CD4-positive, alpha-beta T cell treated with Interleukin-4 for 4 hours (primary cell): Measurements from ENCODE around the gene ZDHHC21.
"Not testable (repeated sequence)": the region's sequence is repeated elsewhere in the genome, so short reads cannot be mapped to it uniquely, and the experiment has no call there.

Source experiments
- DNase-seq: peaks from one replicate; pipeline ENCODE4 v3.0.0-alpha.2; 2020

Gene ZDHHC21

DNA sequence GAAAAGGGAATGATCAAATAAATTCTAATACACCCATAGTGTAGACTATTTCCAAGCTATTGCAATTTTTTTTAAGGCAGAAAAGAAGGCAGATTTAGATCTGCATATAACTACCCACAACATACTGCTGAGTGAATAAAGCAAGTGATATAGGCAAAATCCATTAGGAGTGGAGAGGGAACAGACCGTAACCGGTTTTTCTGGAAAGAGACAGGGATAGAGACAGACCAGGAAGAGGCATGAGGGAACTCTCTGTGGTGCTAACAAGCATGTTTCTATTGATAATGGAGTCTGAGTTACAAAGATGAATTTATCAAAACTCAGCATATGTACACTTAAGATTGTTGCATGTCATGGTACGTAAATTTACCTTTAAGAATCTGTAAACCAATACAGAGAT is 14.5 kb downstream of the ZDHHC21 start:
- no peak for DNase-seq

DNA sequence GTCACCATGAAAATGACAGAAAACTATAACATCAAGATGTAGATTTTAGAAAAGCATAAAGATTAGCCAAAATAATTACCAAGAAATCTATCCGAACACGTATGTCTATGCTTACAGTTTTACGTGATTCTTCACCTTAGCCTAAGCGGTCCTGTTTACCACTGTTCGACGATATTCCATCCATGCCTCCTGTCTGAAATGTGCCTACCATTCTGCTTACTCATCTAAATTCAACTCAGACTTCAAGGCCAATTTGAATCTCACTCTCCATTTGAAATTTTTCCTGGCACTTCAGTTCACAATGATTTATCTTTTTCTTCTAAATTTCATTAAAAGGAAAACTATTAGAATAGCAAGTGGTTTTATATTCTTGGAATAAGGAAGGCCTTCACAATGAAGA is 15.4 kb downstream of the ZDHHC21 start:
- no peak for DNase-seq

DNA sequence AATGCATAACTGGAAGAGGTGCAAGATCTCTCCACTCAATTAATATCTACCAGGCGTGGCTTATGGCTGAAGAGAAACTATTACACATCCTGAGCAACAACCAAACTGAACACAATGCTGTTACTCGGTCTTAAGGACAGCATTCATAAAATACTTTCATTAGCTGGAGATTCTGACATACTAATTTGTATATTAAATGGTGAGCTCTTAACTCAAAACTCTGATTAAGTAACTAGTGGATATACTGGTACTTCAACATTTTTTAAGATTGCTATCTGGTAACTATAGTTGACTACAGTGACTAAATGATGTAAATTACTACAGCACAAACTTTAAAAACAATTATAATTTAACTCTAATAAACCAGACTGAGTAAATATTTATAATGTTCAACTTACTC is 15.8 kb downstream of the ZDHHC21 start:
- DNase-seq: no peak

DNA sequence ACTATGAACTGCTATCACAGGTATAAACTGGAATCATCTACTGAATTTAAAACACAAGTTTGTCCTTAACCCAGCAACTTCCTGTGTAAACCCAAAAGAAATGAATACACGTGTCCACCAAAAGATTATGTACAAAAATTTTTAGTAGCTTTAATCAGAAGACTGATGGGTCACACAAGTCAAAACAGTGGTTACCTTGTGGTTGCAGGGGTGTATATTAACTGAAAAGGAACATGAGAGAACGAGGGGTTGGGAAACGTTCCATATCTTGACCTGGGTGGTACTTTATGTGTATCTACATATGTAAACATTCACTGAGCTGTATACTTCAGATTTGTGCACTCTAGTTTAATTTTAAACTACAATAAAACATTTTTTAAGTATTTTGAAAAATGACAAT is 18.6 kb downstream of the ZDHHC21 start:
- no peak for DNase-seq

DNA sequence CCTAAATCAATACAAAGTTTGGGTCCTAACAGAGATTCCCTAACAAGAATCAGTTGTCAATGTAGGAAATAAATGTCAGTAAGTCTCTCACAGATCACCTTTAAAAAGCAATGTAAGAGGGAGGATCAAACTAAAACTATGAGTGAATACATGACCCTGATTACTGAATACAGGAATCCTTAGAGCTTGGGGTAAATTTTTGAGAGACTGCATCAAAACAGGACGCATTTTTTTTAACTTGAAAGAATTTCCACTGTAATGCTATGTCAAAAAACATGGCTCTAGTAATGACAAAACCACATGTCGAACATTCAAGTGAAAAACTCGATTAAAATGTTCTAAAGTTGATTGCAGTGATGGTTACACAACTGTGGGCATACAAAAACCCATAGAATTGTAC is 21.9 kb downstream of the ZDHHC21 start:
- DNase-seq: no peak

DNA sequence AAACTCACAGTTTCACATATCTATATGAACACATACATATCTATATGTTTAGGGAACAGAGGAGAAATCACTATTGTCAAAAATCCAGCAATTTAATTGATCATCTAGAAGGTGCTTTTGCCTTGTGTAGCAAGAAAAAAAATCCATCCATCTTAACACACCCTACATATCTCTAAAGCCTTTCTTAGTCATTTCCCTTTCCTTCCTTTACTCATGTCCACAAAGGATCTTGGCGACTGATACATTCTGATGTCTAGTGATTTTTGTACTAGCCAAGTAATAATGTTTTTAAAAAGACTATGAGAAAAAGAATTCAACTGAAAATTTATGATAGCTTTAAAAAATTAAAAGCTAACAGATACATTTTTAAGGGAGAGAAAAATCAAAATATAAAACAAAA is 22.5 kb downstream of the ZDHHC21 start:
- no peak for DNase-seq

DNA sequence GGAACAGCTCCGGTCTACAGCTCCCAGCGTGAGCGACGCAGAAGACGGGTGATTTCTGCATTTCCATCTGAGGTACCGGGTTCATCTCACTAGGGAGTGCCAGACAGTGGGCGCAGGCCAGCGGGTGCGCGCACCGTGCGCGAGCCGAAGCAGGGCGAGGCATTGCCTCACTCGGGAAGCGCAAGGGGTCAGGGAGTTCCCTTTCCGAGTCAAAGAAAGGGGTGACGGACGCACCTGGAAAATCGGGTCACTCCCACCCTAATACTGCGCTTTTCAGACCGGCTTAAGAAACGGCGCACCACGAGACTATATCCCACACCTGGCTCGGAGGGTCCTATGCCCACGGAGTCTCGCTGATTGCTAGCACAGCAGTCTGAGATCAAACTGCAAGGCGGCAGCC is 29.2 kb downstream of the ZDHHC21 start:
- not testable (repeated sequence) for DNase-seq

DNA sequence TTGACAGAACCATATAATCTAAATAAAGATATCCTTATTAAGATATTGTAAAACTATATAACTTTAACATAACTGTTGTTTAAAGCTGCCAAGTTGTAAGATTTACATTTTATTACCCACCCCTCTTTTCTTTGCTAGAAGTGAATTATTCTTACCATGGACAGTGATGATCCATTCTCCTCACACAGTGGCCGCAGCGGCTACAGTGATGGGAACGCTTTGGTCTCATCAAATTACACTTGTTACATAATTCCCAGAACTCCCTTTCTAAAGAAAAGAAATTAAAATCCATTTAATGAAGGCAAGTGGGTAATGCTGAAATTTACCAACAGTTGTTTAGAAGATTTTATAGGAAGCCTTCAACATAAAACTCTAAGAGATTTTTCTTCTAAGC is 31.2 kb downstream of the ZDHHC21 start:
- no peak for DNase-seq

DNA sequence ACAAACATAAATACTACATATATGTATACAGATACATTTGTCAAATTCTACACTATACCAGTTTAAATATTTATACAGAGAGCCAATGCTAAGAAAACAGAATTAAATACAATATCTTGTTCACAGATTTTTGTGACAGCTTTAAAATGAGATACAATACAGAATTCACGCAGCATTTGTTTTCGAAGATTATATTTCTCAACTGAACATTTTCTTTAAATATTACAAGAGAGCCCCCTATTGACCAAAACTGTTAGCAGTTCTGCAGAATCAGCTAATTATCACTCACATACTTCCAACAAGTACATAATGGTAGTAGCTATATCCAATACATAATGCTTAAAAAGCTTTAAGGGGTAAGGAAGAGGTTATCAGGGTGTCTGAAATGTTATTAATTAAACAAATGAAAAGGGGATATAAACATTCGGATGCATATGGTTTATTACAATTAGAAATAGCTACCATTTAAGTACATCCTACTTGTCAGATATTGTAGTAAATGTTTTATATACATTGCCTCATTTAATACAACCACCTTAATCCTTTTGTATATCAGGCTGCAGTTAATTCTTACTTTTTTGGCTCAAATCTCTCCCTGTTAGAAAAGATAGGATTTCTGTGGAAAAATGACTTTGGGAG is 31.7 kb downstream of the ZDHHC21 start:
- no peak for DNase-seq

DNA sequence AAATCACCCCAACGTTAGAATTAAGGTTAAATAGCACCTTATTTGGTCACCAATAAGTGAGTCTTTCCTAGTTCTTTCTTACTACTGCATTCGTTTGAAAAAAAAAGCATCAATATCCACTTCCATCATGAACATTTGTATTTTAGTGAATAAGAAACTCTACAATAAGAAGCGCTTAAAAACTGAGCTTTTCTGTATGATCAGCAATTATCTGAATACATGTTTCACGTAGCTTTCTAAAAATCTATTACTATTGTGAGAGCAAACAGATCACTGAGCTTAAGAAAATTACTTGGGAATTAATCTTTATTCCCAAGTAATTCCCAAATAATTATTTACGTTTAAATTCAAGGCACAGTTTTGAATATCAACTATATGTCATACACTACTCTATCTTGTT is 32.5 kb downstream of the ZDHHC21 start:
- no peak for DNase-seq

DNA sequence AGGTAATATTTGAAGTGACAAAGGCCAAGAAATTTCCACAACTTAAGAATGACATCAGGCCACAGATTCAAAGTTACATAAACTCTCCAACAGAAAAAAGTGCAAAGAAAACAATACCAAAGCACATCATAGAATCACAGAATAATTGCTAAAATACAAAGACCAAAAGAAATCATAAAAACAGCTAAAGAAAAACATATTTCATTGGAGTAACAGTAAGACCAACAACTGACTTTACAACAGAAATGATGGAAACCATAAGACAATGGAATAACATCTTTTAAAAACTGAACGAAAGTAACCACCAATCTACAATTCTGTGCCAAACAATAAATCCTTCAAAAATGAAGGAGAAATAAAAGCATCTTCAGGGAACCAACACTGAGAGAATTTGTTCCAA is 38.3 kb downstream of the ZDHHC21 start:
- DNase-seq: no peak

DNA sequence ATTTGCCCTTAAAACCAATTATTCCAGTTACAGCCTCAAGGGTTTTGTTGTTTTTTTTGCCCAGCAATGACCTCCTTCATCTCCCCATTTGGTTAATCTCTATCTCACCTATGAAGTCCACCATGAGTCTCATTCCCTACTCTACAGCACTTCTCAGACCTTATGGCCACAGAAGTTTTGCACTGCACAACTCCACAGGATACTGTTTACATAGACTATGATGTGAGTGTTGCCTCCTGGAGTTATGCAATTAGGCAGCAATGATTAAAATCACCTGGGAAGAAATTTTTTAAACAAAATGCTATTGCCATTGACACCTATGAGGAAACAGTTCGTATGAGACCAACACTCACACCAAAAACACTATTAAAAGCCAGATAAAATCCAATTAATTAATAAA is 39.7 kb downstream of the ZDHHC21 start:
- DNase-seq: no peak

DNA sequence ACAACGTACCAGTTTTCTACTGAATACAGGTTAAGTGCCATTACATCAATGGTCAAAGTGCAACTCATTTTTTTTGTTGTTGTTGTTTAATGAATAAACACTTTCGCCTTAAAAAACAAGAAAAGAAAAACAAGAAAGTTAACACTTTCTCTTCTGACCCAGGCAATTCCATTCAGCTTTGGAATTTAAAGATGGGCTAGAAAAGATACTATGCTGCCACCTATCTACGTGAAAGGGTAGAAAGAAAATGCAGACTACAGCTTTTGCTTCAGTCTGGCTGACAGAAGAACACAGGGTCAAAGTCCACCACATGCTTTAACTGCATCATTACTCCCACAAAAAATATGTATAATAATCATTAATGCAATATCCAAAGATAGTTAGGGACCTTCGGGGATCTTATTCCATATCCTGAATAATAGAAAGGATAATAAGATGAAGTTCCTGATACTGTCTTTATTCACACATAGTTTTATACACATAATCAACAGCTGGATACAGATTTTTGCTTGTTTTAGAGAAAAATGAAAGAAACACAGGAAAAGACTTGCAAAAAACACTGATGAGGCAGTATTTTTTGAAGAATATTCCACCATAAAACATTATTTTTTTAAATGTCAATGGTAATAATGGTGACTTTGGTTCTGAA is 40.4 kb downstream of the ZDHHC21 start:
- DNase-seq: no peak

DNA sequence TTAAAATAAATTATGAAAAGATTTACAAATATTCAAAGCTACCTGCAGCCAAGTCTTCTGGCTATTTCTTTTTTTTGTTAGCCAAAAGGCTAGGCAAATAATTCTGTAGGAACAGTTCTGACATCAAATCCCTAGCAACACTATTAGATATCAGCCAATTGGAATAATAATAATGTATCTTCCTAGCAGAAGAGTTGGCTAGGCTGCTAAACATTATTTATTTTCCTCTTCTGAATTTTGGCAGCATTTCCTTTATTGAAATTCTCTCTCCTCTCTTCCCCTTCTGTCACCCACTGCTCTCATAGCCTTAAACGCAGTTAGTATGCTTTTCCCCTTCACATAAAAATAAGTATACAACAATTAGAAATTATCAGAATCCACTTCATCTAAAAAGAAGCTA is 42.6 kb downstream of the ZDHHC21 start:
- no peak for DNase-seq

DNA sequence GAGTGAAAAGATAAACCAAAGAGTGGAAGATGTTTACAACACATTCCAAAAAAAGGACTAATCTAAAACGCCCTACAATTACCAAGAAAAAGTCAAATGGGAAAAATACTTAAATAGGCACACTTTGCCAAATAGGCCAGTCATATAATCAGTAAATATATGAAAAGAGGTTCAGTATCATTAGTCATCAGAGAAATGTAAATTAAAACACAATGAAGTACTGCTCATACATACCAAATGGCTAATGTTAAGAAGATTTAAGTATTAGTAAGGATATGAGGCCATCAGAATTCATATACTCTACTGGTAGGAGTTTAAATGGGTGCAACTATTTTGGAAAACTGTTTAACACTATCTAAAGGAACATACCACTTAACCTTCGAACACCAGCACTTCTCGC is 47.6 kb downstream of the ZDHHC21 start:
- DNase-seq: no peak

DNA sequence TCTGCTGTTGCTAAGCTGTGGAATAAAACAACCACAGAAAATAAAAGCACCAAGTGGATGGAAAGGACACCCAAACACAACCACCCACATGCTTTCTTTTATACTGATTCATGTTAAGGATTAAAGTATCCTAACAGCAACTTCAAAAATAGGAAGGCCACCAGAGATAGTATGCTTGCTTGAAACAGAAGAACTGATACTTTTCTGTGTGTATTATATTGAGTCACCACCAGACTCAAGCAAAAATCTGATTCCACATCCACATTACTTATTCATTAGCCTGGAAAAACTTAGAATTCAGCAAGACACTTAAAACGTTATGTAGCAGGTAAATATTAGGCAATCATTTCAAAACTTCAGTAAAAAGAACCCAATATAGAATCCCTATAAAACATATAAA is 52.3 kb downstream of the ZDHHC21 start:
- no peak for DNase-seq

DNA sequence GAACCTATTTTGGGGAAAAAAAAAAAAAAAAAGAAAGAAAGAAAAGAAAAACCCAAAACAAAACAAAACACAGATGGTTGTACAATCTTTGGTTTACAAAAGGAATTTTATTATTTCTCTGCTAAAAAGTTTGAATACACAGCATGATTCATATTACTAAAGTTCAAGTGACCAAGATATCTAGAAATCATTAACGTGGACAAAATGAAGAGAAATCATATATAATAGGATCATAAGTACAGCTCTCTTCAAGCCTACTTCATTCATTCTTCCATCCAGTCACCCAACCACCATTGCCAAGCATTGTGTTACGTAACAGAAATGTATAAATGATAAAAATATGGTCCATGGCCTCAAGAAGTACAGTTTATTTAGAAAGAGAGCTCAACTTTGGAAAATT is 52.9 kb downstream of the ZDHHC21 start:
- DNase-seq: no peak

DNA sequence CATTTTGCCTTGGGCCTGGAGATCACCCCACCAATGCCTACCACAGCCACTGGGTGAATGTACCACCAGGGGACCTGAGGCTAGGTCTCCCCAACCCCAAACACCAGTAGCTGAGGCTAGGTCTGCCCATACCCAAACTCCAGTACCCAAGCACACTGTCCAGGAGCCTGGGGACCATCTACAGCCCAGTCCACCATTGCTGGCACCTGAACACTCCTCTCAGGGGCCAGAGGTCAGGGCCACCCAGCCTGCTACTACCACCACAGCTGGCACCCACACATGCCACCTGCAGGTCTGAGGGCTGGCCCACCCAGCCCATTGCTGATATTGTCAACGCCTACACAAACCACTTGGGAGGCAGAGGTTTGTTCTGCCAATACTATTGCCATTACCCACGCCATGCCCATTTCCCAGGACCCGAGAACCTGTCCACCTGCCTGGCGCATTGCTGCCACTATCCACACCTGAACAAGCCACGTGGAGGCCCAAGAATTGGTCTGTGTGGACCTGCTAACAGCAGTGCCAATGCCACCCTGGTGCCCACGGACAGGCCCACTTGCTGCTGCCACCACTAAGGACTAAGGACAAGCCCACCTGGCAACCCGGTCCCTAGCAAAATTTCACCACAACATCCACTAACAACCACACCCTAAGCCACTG is 59.2 kb downstream of the ZDHHC21 start:
- DNase-seq: no peak

DNA sequence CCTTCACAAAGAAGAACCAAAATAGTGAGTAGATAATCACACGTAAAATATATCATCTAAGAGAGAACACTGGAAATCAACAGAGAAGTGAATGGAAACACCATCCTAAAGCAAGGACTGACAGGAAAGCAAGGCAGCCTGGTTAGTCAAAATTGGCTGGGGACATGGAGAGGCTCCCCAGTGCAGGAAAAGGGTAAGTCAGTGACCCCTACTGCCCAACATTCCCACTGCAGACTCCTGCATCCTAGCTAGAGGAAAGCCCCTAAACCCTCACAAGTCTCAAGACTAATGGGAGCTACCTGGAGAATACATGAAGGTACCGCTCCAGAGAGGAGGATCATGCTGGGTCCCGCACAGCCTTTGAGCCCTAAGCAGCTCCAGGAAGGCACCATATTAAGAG is 60.1 kb downstream of the ZDHHC21 start:
- no peak for DNase-seq

DNA sequence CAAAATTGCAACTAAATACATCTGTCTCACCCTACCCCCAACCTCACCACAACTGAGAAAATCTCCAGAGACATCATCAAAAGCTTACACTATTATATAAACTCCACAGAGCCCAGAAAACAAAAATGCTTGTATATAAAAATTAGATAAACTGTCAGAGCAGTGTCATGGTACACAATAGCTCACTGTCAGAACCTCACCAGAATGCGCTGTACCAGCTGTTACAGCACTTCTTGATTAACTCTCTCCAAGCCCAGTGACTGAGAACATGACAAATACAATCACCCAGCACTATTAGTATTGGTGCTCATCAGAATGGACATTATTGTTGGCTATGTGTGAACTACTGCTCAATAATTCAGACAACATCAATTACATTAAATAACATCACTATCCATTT is 65.7 kb downstream of the ZDHHC21 start:
- DNase-seq: no peak

DNA sequence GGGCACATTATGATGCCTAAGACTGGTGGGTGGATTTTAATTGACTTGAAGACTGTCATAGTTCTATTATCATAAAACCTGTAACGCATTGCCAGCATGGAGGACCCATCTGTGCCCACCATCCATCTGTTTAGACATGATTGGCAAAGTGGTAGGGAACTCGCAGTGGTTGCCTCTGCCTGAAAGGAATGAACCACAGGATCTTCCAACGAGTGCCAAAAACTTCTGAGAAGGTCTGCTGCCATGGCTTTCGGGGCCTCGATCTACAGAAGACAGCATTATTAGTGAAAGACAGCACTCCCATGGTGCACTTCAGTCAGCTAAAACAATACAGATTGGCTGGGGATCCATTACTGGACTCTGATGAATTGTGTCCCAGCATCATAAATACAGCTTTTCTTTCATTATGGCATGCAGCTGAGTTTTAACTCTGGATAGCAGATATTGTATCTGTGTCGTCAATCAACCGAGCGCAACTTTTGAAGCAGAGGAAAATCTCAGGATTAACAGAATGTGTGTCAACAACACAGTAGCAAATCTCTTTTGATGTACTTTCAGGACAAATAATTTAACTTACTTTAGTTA is 74.3 kb downstream of the ZDHHC21 start:
- DNase-seq: no peak

DNA sequence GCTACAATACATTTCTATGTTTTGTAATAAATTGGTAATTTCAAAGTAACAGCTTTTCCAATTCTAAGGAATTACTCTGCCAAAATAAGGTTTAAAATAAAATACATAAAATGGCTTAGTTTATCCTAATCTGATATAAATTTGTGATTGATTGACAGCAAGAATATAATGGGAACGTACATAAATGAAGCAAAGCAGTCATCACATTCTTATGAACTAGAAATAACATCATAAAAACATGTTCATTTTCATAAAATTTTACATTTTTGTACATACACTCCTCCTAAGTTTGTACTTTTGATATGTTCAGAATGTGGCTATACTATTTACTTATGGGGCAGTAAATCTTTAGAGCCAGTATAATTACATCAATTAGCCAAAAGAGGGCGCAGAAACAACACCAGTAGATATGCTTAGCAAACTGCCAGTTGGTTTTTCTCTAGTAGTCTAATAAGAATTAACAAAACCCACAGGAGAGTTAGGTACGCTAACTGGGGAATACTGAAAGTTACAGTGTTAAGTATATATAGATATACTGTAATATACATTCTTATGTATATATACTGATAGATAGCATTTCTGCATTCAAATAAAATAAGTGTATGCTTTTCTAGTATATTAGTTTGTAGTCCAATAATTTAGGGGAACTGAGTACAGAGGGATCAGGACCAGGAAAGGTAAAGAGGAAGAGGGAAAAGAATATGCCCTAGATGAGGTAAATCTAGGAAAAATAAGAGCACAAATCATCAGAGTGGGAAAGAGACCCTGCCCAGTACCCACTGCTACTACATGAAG is 76.8 kb downstream of the ZDHHC21 start:
- peak; percentile 37 for DNase-seq

DNA sequence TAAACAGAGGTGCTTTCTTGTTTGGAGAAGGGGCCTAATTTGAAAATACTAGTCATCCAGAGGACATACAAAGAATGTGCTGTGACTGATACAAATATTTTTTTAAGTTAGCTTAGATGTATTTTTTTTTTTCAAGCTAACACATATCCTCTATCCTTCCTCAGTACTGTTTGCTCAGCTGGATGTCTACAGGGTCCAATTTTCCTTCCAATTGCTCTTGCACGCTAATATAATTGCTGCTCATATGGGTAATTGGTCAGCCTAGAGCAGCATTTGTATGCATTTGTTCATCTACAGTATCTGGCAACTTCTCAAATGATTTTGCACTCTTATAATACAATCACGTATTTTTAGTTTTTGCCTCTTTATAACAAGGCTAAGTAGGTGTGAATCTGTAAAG is 84.7 kb downstream of the ZDHHC21 start:
- DNase-seq: no peak
